Measurements from ENCODE around the gene BEST1.

The BEST1 gene

GRCh38 chr11:61913699-61914395 is 36.3 kb upstream of the BEST1 start:
- H3K4me3 ChIP-seq (ENCODE audit: low read depth, low read length): no peak overlapping the region
- DNase-seq (ENCODE audit: low read depth): no peak

GRCh38 chr11:61914471-61915171 is 35.5 kb upstream of the BEST1 start:
- H3K4me3 ChIP-seq (ENCODE audit: low read depth, low read length): no peak overlapping the region
- DNase-seq (ENCODE audit: low read depth): no peak

GRCh38 chr11:61916737-61917333 is 33.3 kb upstream of the BEST1 start:
- no peak for DNase-seq (ENCODE audit: low read depth)
- peak overlapping the region; percentile 57 for H3K4me3 ChIP-seq (ENCODE audit: low read depth, low read length)

- DNase-seq (ENCODE audit: low read depth): no peak
- peak within 1 kb of the TSS; percentile 57 for H3K4me3 ChIP-seq (ENCODE audit: low read depth, low read length)
Measured at GRCh38 chr11:61917334-61918109, 32.6 kb upstream of the BEST1 start, which contains the start of gene RAB3IL1. Gene RAB3IL1 (minus strand): TSS chr11:61917566. CDS start chr11:61917367, 199 bp downstream.

GRCh38 chr11:61918251-61918937 is 31.8 kb upstream of the BEST1 start:
- no peak for DNase-seq (ENCODE audit: low read depth)
- no peak overlapping the region for H3K4me3 ChIP-seq (ENCODE audit: low read depth, low read length)

- DNase-seq (ENCODE audit: low read depth): no peak
- H3K4me3 ChIP-seq (ENCODE audit: low read depth, low read length): no peak overlapping the region
Measured at GRCh38 chr11:61918938-61919704, 31.0 kb upstream of the BEST1 start.

- no peak overlapping the region for H3K4me3 ChIP-seq (ENCODE audit: low read depth, low read length)
- DNase-seq (ENCODE audit: low read depth): no peak
Measured at GRCh38 chr11:61919705-61920631, 30.2 kb upstream of the BEST1 start.

- no peak overlapping the region for H3K4me3 ChIP-seq (ENCODE audit: low read depth, low read length)
- DNase-seq (ENCODE audit: low read depth): no peak
Measured at GRCh38 chr11:61921446-61921845, 28.7 kb upstream of the BEST1 start.

GRCh38 chr11:61922539-61922938 is 27.6 kb upstream of the BEST1 start:
- no peak overlapping the region for H3K4me3 ChIP-seq (ENCODE audit: low read depth, low read length)
- DNase-seq (ENCODE audit: low read depth): peak; percentile 60

GRCh38 chr11:61923166-61924063 is 26.7 kb upstream of the BEST1 start:
- DNase-seq (ENCODE audit: low read depth): peak; percentile 29
- no peak overlapping the region for H3K4me3 ChIP-seq (ENCODE audit: low read depth, low read length)

GRCh38 chr11:61924064-61924455 is 26.1 kb upstream of the BEST1 start:
- no peak overlapping the region for H3K4me3 ChIP-seq (ENCODE audit: low read depth, low read length)
- DNase-seq (ENCODE audit: low read depth): no peak

- no peak for DNase-seq (ENCODE audit: low read depth)
Measured at GRCh38 chr11:61925736-61926135, 24.4 kb upstream of the BEST1 start.

GRCh38 chr11:61926235-61926634 is 23.9 kb upstream of the BEST1 start:
- no peak overlapping the region for H3K4me3 ChIP-seq (ENCODE audit: low read depth, low read length)
- DNase-seq (ENCODE audit: low read depth): no peak

More at GRCh38 chr11:61925736-61926135, 24.4 kb upstream of the BEST1 start:
- H3K4me3 ChIP-seq (ENCODE audit: low read depth, low read length): no peak overlapping the region

GRCh38 chr11:61927501-61927900 is 22.6 kb upstream of the BEST1 start:
- no peak overlapping the region for H3K4me3 ChIP-seq (ENCODE audit: low read depth, low read length)
- DNase-seq (ENCODE audit: low read depth): no peak

- no peak overlapping the region for H3K4me3 ChIP-seq (ENCODE audit: low read depth, low read length)
Measured at GRCh38 chr11:61928606-61929005, 21.5 kb upstream of the BEST1 start.

GRCh38 chr11:61930933-61931332 is 19.2 kb upstream of the BEST1 start:
- H3K4me3 ChIP-seq (ENCODE audit: low read depth, low read length): no peak overlapping the region
- DNase-seq (ENCODE audit: low read depth): no peak

More at GRCh38 chr11:61928606-61929005, 21.5 kb upstream of the BEST1 start:
- no peak for DNase-seq (ENCODE audit: low read depth)

- H3K4me3 ChIP-seq (ENCODE audit: low read depth, low read length): no peak overlapping the region
- no peak for DNase-seq (ENCODE audit: low read depth)
Measured at GRCh38 chr11:61935861-61936260, 14.3 kb upstream of the BEST1 start.
